ENCODE measurements around the gene SULT1A2.

- TF ChIP-seq, protein P1, sequence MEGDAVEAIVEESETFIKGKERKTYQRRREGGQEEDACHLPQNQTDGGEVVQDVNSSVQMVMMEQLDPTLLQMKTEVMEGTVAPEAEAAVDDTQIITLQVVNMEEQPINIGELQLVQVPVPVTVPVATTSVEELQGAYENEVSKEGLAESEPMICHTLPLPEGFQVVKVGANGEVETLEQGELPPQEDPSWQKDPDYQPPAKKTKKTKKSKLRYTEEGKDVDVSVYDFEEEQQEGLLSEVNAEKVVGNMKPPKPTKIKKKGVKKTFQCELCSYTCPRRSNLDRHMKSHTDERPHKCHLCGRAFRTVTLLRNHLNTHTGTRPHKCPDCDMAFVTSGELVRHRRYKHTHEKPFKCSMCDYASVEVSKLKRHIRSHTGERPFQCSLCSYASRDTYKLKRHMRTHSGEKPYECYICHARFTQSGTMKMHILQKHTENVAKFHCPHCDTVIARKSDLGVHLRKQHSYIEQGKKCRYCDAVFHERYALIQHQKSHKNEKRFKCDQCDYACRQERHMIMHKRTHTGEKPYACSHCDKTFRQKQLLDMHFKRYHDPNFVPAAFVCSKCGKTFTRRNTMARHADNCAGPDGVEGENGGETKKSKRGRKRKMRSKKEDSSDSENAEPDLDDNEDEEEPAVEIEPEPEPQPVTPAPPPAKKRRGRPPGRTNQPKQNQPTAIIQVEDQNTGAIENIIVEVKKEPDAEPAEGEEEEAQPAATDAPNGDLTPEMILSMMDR (IDR thresholded peaks at IDR 0.05) = no peak
- no peak for TF ChIP-seq SMC3 (IDR thresholded peaks at IDR 0.05)
- no peak for TF ChIP-seq POLR2A (IDR thresholded peaks at IDR 0.05; ENCODE audit: low read length)
- no peak for TF ChIP-seq RAD21 (conservative IDR thresholded peaks at IDR 0.05 in 1 of 2, IDR thresholded peaks at IDR 0.05 in 1 of 2)
- no peak for TF ChIP-seq RFX5 (IDR thresholded peaks at IDR 0.05)
- TF ChIP-seq CHD2 (IDR thresholded peaks at IDR 0.05; ENCODE audit: low read length, partially characterized antibody) = no peak
- TF ChIP-seq NR3C1 (IDR thresholded peaks at IDR 0.05) = no peak
- no peak for TF ChIP-seq CHD4 (IDR thresholded peaks at IDR 0.05; ENCODE audit: borderline replicate concordance)
- no peak for TF ChIP-seq EHMT2 (IDR thresholded peaks at IDR 0.05; ENCODE audit: low read depth)
Observed at GRCh38 chr16:28590384-28591340, 6.2 kb downstream of the SULT1A2 start.
